ENCODE measurements around the gene PEF1. TPM values are rescaled to one million over a fixed set of nuclear protein-coding genes. Genes with fewer than 3 reads are reported as not detected.

The PEF1 gene
- total and polyA plus RNA-seq, 2 donors (not counting 1 experiment from before 2014, with no cell fraction given): 36.7 to 49.4 TPM

- Mint-ChIP-seq H3K4me3 (no peak overlapping the region), H3K27me3 (peaks cover 20% of the 10 kb centered on the region), H3K27ac (no peak overlapping the region), H3K9me3 (ENCODE audit: insufficient read depth) (no peaks in the 10 kb centered on the region), H3K4me1 (no peaks in the 10 kb centered on the region)
- Histone ChIP-seq H3K9ac (ENCODE audit: low read length) (no peak overlapping the region), H3K4me3 (ENCODE audit: control extremely low read depth in 1 of 5, extremely low read depth in 1 of 5, insufficient read depth in 1 of 5, low read depth in 2 of 5, low read length in 4 of 5) (no peak overlapping the region), H3K27ac (ENCODE audit: low read length in 2 of 2) (no peak overlapping the region), H3K4me2 (replicated peaks; ENCODE audit: low read depth, low read length, poor library complexity, severe bottlenecking) (no peak overlapping the region), H3K9me3 (ENCODE audit: control extremely low read depth in 1 of 3, control insufficient read depth in 2 of 3, insufficient read depth in 1 of 3, low read length in 2 of 3) (no peaks in the 10 kb centered on the region), H3K36me3 (replicated peaks in 1 of 2; ENCODE audit: control extremely low read depth in 1 of 2, control insufficient read depth in 1 of 2, extremely low read depth in 1 of 2, insufficient read depth in 2 of 2, low read length in 1 of 2) (no peaks in the 10 kb centered on the region), H2AFZ (ENCODE audit: insufficient read depth, low read depth, low read length, poor library complexity, severe bottlenecking) (no peak overlapping the region), H4K20me1 (ENCODE audit: control insufficient read depth, insufficient read depth, low read length, poor library complexity, severe bottlenecking) (no peaks in the 10 kb centered on the region), H3K79me2 (ENCODE audit: control insufficient read depth, insufficient read depth, low read length) (no peaks in the 10 kb centered on the region), H3K27me3 (replicated peaks in 1 of 4; ENCODE audit: control extremely low read depth in 1 of 4, control insufficient read depth in 3 of 4, insufficient read depth in 4 of 4, low read length in 3 of 4) (peaks cover 0 to 8% (median 0%) of the 10 kb centered on the region in 4 experiments), H3K4me1 (ENCODE audit: control insufficient read depth in 2 of 2, insufficient read depth in 2 of 2, low read length in 2 of 2) (no peaks in the 10 kb centered on the region)
- DNase-seq (no peak), ATAC-seq (ENCODE audit: low read depth) (no peak)
- ChIA-PET POLR2A (no interaction called here), CTCF (interaction anchor here (1.1 kb wide), 1 partner anchor 131 kb away, joined by 3 read pairs; no protein-coding TSS in a partner anchor)
- WGBS (ENCODE audit: insufficient coverage): 90% methylated on average over 14 of the region's 14 CpGs
- intact Hi-C loops (cut with micrococcal nuclease): no loop called here
- TF ChIP-seq EZH2 (IDR thresholded peaks at IDR 0.05; ENCODE audit: borderline replicate concordance, insufficient read depth, low read depth, low read length, poor library complexity, severe bottlenecking) (no peak), CTCF (IDR thresholded peaks at IDR 0.05) (no peak)
Observed at GRCh38 chr1:31657020-31657804, 12.5 kb upstream of the PEF1 start.

GRCh38 chr1:31655756-31656155 lies 11.1 kb upstream of the PEF1 start:
- Mint-ChIP-seq H3K9me3 (ENCODE audit: insufficient read depth) (no peaks in the 10 kb centered on the region), H3K4me3 (no peak overlapping the region), H3K27me3 (peaks cover 20% of the 10 kb centered on the region), H3K27ac (no peak overlapping the region), H3K4me1 (no peaks in the 10 kb centered on the region)
- ATAC-seq (ENCODE audit: low read depth) (no peak), DNase-seq (no peak)
- Histone ChIP-seq H3K79me2 (ENCODE audit: control insufficient read depth, insufficient read depth, low read length) (no peaks in the 10 kb centered on the region), H3K4me3 (ENCODE audit: control extremely low read depth in 1 of 5, extremely low read depth in 1 of 5, insufficient read depth in 1 of 5, low read depth in 2 of 5, low read length in 4 of 5) (no peak overlapping the region), H3K4me1 (ENCODE audit: control insufficient read depth in 2 of 2, insufficient read depth in 2 of 2, low read length in 2 of 2) (no peaks in the 10 kb centered on the region), H2AFZ (ENCODE audit: insufficient read depth, low read depth, low read length, poor library complexity, severe bottlenecking) (no peak overlapping the region), H3K9ac (ENCODE audit: low read length) (no peak overlapping the region), H3K4me2 (replicated peaks; ENCODE audit: low read depth, low read length, poor library complexity, severe bottlenecking) (no peak overlapping the region), H3K36me3 (replicated peaks in 1 of 2; ENCODE audit: control extremely low read depth in 1 of 2, control insufficient read depth in 1 of 2, extremely low read depth in 1 of 2, insufficient read depth in 2 of 2, low read length in 1 of 2) (no peaks in the 10 kb centered on the region), H4K20me1 (ENCODE audit: control insufficient read depth, insufficient read depth, low read length, poor library complexity, severe bottlenecking) (no peaks in the 10 kb centered on the region), H3K27me3 (replicated peaks in 1 of 4; ENCODE audit: control extremely low read depth in 1 of 4, control insufficient read depth in 3 of 4, insufficient read depth in 4 of 4, low read length in 3 of 4) (peaks cover 0 to 8% (median 0%) of the 10 kb centered on the region in 4 experiments), H3K9me3 (ENCODE audit: control extremely low read depth in 1 of 3, control insufficient read depth in 2 of 3, insufficient read depth in 1 of 3, low read length in 2 of 3) (no peaks in the 10 kb centered on the region), H3K27ac (ENCODE audit: low read length in 2 of 2) (no peak overlapping the region)
- TF ChIP-seq EZH2 (IDR thresholded peaks at IDR 0.05; ENCODE audit: borderline replicate concordance, insufficient read depth, low read depth, low read length, poor library complexity, severe bottlenecking) (no peak), CTCF (IDR thresholded peaks at IDR 0.05) (no peak)
- ChIA-PET POLR2A (no interaction called here), CTCF (interaction anchor here (1.1 kb wide), 1 partner anchor 133 kb away, joined by 3 read pairs; no protein-coding TSS in a partner anchor)
- 100% methylated on average over 2 of the region's 4 CpGs for WGBS (ENCODE audit: insufficient coverage)
- intact Hi-C loops (cut with micrococcal nuclease): no loop called here
